Measurements from ENCODE around the gene MACROD1. TPM values are rescaled to one million over a fixed set of nuclear protein-coding genes. Genes with fewer than 3 reads are reported as not detected.

MACROD1 gene
- total RNA-seq, 1 donor, result 17.7 TPM

GRCh38 chr11:64110465-64111375 is 55.2 kb downstream of the MACROD1 start:
- no peaks in the 10 kb centered on the region for H3K27me3 ChIP-seq (ENCODE audit: insufficient read depth, low read length)
- no peak for TF ChIP-seq CTCF (IDR thresholded peaks at IDR 0.05; ENCODE audit: extremely low read depth, low read depth, low read length)
- H2AFZ ChIP-seq (ENCODE audit: low read length), result no peak overlapping the region
- H3K79me2 ChIP-seq (ENCODE audit: insufficient read depth, low read length), result no peaks in the 10 kb centered on the region
- H3K4me1 ChIP-seq (ENCODE audit: insufficient read depth, low read length), result no peaks in the 10 kb centered on the region
- no peaks in the 10 kb centered on the region for H3K36me3 ChIP-seq (ENCODE audit: insufficient read depth, low read length)
- DNase-seq (ENCODE audit: insufficient read length, low spot score, missing footprints), result no peak
- H4K20me1 ChIP-seq (ENCODE audit: insufficient read depth, low read length), result peaks cover 5% of the 10 kb centered on the region
- no peak overlapping the region for H3K27ac ChIP-seq (ENCODE audit: low read depth, low read length)
- H3K9me3 ChIP-seq (ENCODE audit: low read depth, low read length), result no peaks in the 10 kb centered on the region
- no peak overlapping the region for H3K4me3 ChIP-seq (ENCODE audit: insufficient read depth, low read length)
- no peak overlapping the region for H3K4me2 ChIP-seq (ENCODE audit: insufficient read depth, low read length)

GRCh38 chr11:64109332-64109731 is 56.6 kb downstream of the MACROD1 start:
- Histone ChIP-seq H3K27me3 (ENCODE audit: insufficient read depth, low read length) (no peaks in the 10 kb centered on the region), H3K79me2 (ENCODE audit: insufficient read depth, low read length) (no peaks in the 10 kb centered on the region), H3K4me1 (ENCODE audit: insufficient read depth, low read length) (no peaks in the 10 kb centered on the region), H3K27ac (ENCODE audit: low read depth, low read length) (no peak overlapping the region), H3K9me3 (ENCODE audit: low read depth, low read length) (no peaks in the 10 kb centered on the region), H4K20me1 (ENCODE audit: insufficient read depth, low read length) (peaks cover 5% of the 10 kb centered on the region), H2AFZ (ENCODE audit: low read length) (no peak overlapping the region), H3K4me3 (ENCODE audit: insufficient read depth, low read length) (no peak overlapping the region), H3K4me2 (ENCODE audit: insufficient read depth, low read length) (no peak overlapping the region), H3K36me3 (ENCODE audit: insufficient read depth, low read length) (no peaks in the 10 kb centered on the region)
- TF ChIP-seq CTCF (IDR thresholded peaks at IDR 0.05; ENCODE audit: extremely low read depth, low read depth, low read length), result no peak
- DNase-seq (ENCODE audit: insufficient read length, low spot score, missing footprints), result no peak

GRCh38 chr11:64107303-64107702 is 58.6 kb downstream of the MACROD1 start:
- DNase-seq (ENCODE audit: insufficient read length, low spot score, missing footprints), result no peak
- no peaks in the 10 kb centered on the region for H3K27me3 ChIP-seq (ENCODE audit: insufficient read depth, low read length)
- no peaks in the 10 kb centered on the region for H3K36me3 ChIP-seq (ENCODE audit: insufficient read depth, low read length)
- H3K9me3 ChIP-seq (ENCODE audit: low read depth, low read length), result no peaks in the 10 kb centered on the region
- H3K27ac ChIP-seq (ENCODE audit: low read depth, low read length), result no peak overlapping the region
- no peak overlapping the region for H3K4me2 ChIP-seq (ENCODE audit: insufficient read depth, low read length)
- H3K4me1 ChIP-seq (ENCODE audit: insufficient read depth, low read length), result peaks cover 3% of the 10 kb centered on the region
- peaks cover 4% of the 10 kb centered on the region for H4K20me1 ChIP-seq (ENCODE audit: insufficient read depth, low read length)
- H2AFZ ChIP-seq (ENCODE audit: low read length), result no peak overlapping the region
- H3K79me2 ChIP-seq (ENCODE audit: insufficient read depth, low read length), result no peaks in the 10 kb centered on the region
- no peak overlapping the region for H3K4me3 ChIP-seq (ENCODE audit: insufficient read depth, low read length)
- no peak for TF ChIP-seq CTCF (IDR thresholded peaks at IDR 0.05; ENCODE audit: extremely low read depth, low read depth, low read length)

GRCh38 chr11:64104632-64105031 is 61.3 kb downstream of the MACROD1 start:
- Histone ChIP-seq H3K27me3 (ENCODE audit: insufficient read depth, low read length) (peaks cover 3% of the 10 kb centered on the region), H3K4me3 (ENCODE audit: insufficient read depth, low read length) (no peak overlapping the region), H3K79me2 (ENCODE audit: insufficient read depth, low read length) (no peaks in the 10 kb centered on the region), H3K4me2 (ENCODE audit: insufficient read depth, low read length) (no peak overlapping the region), H3K27ac (ENCODE audit: low read depth, low read length) (no peak overlapping the region), H3K36me3 (ENCODE audit: insufficient read depth, low read length) (no peaks in the 10 kb centered on the region), H2AFZ (ENCODE audit: low read length) (no peak overlapping the region), H3K4me1 (ENCODE audit: insufficient read depth, low read length) (peaks cover 3% of the 10 kb centered on the region), H3K9me3 (ENCODE audit: low read depth, low read length) (no peaks in the 10 kb centered on the region), H4K20me1 (ENCODE audit: insufficient read depth, low read length) (peaks cover 4% of the 10 kb centered on the region)
- no peak for TF ChIP-seq CTCF (IDR thresholded peaks at IDR 0.05; ENCODE audit: extremely low read depth, low read depth, low read length)
- DNase-seq (ENCODE audit: insufficient read length, low spot score, missing footprints), result no peak
